T-helper 2 cell treated with Interferon-gamma antibody and Interleukin-4, amounts not matched to agents 5 μg/mL and 100 μg/mL, for 36 hours (primary cell): ENCODE data around the gene DHRS7B.
A peak's percentile ranks its signal among the peaks of the same experiment; 100 is the strongest.
"Not testable (repeated sequence)": the region's sequence is repeated elsewhere in the genome, so short reads cannot be mapped to it uniquely, and the experiment has no call there.

Experiments used
- DNase-seq: peaks from one replicate; pipeline ENCODE4 v3.0.0; 2021; ENCODE audit warnings: low spot score
- H3K27ac Mint-ChIP-seq: one replicate; pipeline ENCODE4 v1.8.0; 2021; ENCODE audit warnings: mild to moderate bottlenecking, mixed read lengths
- H3K27me3 Mint-ChIP-seq: one replicate; pipeline ENCODE4 v1.8.0; 2021; ENCODE audit warnings: low read depth, mixed read lengths
- H3K36me3 Mint-ChIP-seq: one replicate; pipeline ENCODE4 v1.8.0; 2021; ENCODE audit warnings: low read depth, mixed read lengths
- H3K4me1 Mint-ChIP-seq: one replicate; pipeline ENCODE4 v1.8.0; 2021; ENCODE audit warnings: low read depth, mixed read lengths
- H3K4me3 Mint-ChIP-seq: one replicate; pipeline ENCODE4 v1.8.0; 2022; ENCODE audit warnings: mild to moderate bottlenecking, moderate library complexity, mixed read lengths
- H3K9me3 Mint-ChIP-seq: one replicate; pipeline ENCODE4 v1.8.0; 2021; ENCODE audit warnings: mixed read lengths

The DHRS7B gene

GRCh38 chr17:21126645-21127508 is at the start of gene DHRS7B:
TSS of gene DHRS7B (plus strand) at chr17:21126964. CDS start at chr17:21126972, 8 bp downstream.
- Mint-ChIP-seq H3K9me3 (no peaks in the 10 kb centered on the region), H3K36me3 (peaks cover 1% of the 10 kb centered on the region), H3K4me1 (peaks cover 29% of the 10 kb centered on the region), H3K27ac (peak within 1 kb of the TSS; percentile 81), H3K27me3 (peaks cover 2% of the 10 kb centered on the region), H3K4me3 (peak within 1 kb of the TSS; percentile 96)
- DNase-seq, result peak; percentile 97

DNA sequence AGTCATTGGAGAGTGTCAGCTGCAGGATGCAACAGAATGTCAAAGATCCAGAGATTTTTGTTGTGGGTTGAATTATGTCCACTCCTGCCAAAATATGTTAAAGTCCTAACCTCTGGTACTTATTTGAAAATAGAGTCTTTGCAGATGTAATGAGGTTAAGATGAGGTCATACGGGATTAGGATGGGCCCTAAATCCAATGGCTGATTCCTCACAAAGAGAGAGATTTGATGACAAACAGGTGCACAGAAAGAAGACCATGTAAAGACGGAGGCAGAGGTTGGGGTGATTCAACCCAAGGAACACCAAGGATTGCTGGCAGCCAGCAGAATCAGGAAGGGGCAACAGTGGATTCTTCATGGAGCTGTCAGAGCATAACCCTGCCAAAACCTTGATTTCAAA is 49.5 kb upstream of the DHRS7B start:
- H3K27me3 Mint-ChIP-seq, result peaks cover 19% of the 10 kb centered on the region
- H3K9me3 Mint-ChIP-seq, result no peaks in the 10 kb centered on the region
- DNase-seq, result no peak

DNA sequence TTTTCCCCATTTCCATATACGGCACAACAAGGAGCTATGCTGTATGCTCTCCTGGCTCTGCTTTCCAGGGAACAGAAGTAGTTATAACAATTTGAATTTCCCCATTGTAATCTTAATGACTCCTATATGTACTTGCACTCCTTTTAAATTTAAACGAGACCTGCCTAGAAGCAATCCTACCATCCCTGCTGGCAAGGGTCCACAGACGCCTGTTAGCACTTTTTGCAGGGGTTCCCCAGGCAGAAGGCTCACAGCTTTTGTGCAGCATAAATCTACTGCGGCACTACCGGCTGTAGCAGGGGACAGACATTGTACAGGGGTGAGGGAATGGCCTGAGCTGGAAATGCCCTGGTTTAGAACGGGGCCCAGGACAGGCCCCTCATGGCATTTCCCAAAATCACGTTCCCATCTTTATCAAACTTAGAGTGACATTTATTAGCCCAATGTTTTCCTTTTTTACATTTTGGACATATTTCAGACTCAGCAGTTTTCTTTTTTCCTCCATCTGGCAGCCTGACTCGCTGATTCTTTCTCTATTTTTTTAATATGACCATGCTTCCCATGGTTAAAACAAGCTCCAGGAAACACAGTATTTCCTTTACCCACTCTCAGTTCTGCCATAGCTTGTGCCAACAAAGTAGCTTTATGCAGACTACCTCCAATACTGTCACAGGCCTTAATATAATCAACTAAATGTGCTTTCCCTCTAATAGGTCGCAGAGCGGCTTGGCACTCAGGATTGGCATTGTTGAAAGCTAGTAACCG is 48.6 kb upstream of the DHRS7B start:
- Mint-ChIP-seq H3K4me3 (no peak overlapping the region), H3K9me3 (no peaks in the 10 kb centered on the region), H3K27ac (no peak overlapping the region), H3K4me1 (peaks cover 2% of the 10 kb centered on the region), H3K36me3 (no peaks in the 10 kb centered on the region), H3K27me3 (peaks cover 22% of the 10 kb centered on the region)
- no peak for DNase-seq

More for the DNA sequence above, 49.5 kb upstream of the DHRS7B start:
- Mint-ChIP-seq H3K27ac (no peak overlapping the region), H3K4me1 (peaks cover 2% of the 10 kb centered on the region), H3K36me3 (no peaks in the 10 kb centered on the region), H3K4me3 (no peak overlapping the region)

DNA sequence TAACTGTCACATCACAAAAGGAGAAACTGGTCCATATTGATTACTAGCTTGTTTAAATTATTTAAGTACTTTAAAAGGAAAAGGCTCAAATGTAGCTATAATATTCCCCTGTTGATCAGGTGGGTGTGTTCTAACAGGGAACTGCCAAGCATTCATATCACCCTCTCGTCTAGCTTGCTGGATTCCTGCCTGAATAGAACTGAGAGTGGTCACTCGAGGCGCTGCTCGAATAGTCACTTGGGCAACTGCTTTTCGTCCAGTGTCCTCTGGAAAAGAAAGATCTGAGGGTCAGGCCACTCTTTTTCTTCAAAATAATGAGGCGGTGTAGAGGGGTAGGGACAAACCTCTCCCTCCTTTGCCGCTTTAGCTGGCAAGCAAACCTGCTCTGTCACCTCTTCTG is 47.6 kb upstream of the DHRS7B start:
- DNase-seq, result no peak
- H3K27ac Mint-ChIP-seq, result no peak overlapping the region
- H3K36me3 Mint-ChIP-seq, result no peaks in the 10 kb centered on the region

GRCh38 chr17:21082001-21082436 is 44.7 kb upstream of the DHRS7B start:
- H3K4me3 Mint-ChIP-seq, result no peak overlapping the region
- DNase-seq, result no peak
- no peak overlapping the region for H3K27ac Mint-ChIP-seq
- H3K4me1 Mint-ChIP-seq, result no peaks in the 10 kb centered on the region
- no peaks in the 10 kb centered on the region for H3K36me3 Mint-ChIP-seq
- H3K9me3 Mint-ChIP-seq, result no peaks in the 10 kb centered on the region
- H3K27me3 Mint-ChIP-seq, result peaks cover 26% of the 10 kb centered on the region

More for the DNA sequence above, 47.6 kb upstream of the DHRS7B start:
- Mint-ChIP-seq H3K27me3 (peaks cover 22% of the 10 kb centered on the region), H3K4me1 (peaks cover 2% of the 10 kb centered on the region), H3K9me3 (no peaks in the 10 kb centered on the region), H3K4me3 (no peak overlapping the region)

DNA sequence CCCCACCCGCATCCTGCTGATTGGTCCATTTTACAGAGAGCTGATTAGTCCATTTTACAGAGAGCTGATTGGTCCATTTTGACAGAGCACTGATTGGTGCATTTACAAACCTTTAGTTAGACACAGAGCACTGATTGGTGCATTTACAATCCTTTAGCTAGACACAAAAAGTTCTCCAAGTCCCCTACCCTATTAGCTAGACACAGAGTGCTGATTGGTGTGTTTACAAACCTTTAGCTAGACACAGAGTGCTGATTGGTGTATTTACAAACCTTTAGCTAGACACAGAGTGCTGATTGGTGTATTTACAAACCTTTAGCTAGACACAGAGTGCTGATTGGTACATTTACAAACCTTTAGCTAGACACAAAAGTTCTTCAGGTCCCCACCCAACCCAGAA is 41.5 kb upstream of the DHRS7B start:
- not testable (repeated sequence) for DNase-seq, H3K27ac Mint-ChIP-seq, H3K4me1 Mint-ChIP-seq, H3K36me3 Mint-ChIP-seq, H3K4me3 Mint-ChIP-seq, H3K9me3 Mint-ChIP-seq
- peaks cover 12% of the 10 kb centered on the region for H3K27me3 Mint-ChIP-seq

DNA sequence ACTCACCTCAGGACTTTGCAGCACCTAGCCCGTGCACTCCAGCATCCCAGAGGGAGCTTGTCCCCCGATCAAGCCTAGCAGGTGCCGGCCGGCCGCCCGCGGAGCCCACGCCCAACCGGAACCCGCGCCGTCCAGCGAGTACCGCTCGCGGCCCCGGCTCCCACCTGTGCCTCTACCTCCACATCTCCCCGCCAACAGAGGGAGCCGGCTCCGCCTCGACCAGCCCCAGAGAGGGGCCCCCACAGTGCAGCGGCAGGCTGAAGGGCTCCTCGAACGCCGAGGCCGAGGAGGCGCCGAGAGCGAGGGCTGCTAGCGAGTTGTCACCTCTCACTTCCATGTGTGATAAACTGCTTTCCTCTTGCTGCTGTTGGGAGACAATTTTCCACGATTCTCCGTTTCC is 41.1 kb upstream of the DHRS7B start:
- Mint-ChIP-seq H3K4me1 (no peaks in the 10 kb centered on the region), H3K9me3 (no peaks in the 10 kb centered on the region), H3K36me3 (no peaks in the 10 kb centered on the region), H3K27me3 (peaks cover 12% of the 10 kb centered on the region), H3K4me3 (no peak overlapping the region), H3K27ac (no peak overlapping the region)
- DNase-seq, result no peak

DNA sequence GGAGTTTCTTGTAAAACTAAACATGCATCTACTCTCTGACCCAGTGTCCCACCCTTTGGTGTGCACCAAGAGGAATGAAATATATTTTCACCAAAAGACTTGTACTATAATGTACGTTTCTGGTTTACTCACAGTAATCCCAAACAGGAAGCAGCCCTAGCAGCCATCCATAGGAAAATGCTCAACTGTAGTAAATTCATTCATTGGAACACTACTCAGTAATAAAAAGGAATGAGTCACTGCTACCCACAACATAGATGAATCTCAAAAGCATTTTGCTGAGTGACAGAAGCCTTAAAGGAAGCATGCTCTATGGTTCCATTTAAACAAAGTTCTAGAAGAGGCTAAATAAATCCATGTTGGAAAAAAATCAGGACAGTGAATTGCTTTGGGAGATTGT is 37.6 kb upstream of the DHRS7B start:
- Mint-ChIP-seq H3K4me3 (no peak overlapping the region), H3K36me3 (no peaks in the 10 kb centered on the region), H3K27me3 (peaks cover 4% of the 10 kb centered on the region), H3K27ac (no peak overlapping the region), H3K4me1 (no peaks in the 10 kb centered on the region), H3K9me3 (no peaks in the 10 kb centered on the region)
- DNase-seq, result no peak

DNA sequence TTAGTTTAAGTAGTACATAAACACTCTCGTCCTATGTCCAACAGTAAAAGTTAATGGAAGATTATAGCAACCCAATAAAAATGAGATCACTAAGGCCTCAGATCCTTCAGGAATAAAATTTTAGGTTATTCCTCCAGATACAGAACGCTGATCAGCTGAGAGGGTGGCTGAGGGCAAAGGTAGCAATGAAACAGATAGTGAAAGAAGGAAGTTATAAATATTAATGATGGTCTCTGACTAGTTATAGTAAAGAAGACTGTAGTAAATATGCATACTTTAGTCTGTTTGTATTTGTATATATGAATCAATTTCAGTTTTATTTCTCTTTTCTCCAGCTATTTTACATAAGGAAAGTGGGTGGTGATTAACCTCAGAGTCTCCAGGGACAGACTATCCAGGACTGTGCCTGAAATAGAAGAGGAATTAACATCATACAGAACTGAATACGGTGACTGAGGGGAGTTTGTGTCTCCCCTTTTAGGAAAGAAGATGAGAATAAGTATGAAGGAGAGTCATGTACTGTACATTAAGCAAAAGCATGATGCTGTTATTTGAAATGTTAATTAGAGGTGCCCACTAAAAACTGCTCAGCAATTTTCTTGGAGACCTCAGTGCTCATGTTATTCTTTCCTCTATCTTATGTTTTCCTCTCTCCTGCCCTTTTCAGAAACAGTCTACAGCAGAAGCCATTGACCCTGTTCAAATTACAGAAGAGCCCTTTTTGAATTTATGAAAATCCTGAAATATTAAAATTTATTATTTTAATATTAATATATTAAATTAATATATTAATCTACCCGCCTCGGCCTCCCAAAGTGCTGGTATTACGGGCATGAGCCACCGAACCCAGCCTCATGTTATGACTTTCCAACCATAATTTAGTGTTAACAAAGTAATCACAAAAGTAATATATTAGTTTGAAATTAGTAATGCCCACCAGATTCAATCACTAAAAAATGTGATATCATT is 36.5 kb upstream of the DHRS7B start:
- Mint-ChIP-seq H3K4me3 (no peak overlapping the region), H3K27ac (no peak overlapping the region), H3K27me3 (no peaks in the 10 kb centered on the region), H3K4me1 (no peaks in the 10 kb centered on the region), H3K9me3 (no peaks in the 10 kb centered on the region), H3K36me3 (no peaks in the 10 kb centered on the region)
- DNase-seq, result no peak

- DNase-seq, result no peak
Measured at GRCh38 chr17:21090902-21091618, 35.7 kb upstream of the DHRS7B start.

DNA sequence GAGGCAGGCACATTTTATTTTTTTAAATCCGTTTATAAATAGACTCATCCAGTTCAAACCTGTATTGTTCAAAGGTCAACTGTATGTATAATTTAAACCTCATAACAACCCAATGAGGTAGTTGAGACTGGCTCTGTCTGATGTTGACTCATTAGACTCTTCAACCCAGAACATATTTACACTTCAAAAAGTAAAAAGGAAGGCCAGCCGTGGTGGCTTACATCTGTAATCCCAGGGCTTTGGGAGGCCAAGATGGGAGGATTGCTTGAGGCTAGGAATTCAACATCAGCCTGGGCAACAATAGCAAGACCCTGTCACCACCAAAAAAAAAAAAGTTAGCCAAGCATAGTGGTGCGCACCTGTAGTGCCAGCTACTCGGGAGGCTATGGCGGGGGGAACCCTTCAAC is 32.5 kb upstream of the DHRS7B start:
- Mint-ChIP-seq H3K9me3 (no peaks in the 10 kb centered on the region), H3K4me1 (peaks cover 5% of the 10 kb centered on the region), H3K27ac (no peak overlapping the region), H3K36me3 (no peaks in the 10 kb centered on the region), H3K4me3 (no peak overlapping the region), H3K27me3 (no peaks in the 10 kb centered on the region)
- DNase-seq, result no peak

More at GRCh38 chr17:21090902-21091618, 35.7 kb upstream of the DHRS7B start:
- Mint-ChIP-seq H3K27ac (no peak overlapping the region), H3K4me3 (no peak overlapping the region), H3K9me3 (no peaks in the 10 kb centered on the region), H3K4me1 (no peaks in the 10 kb centered on the region), H3K36me3 (no peaks in the 10 kb centered on the region), H3K27me3 (no peaks in the 10 kb centered on the region)

GRCh38 chr17:21095735-21096134 is 31.0 kb upstream of the DHRS7B start:
- no peaks in the 10 kb centered on the region for H3K27me3 Mint-ChIP-seq
- H3K36me3 Mint-ChIP-seq, result no peaks in the 10 kb centered on the region
- no peaks in the 10 kb centered on the region for H3K9me3 Mint-ChIP-seq
- DNase-seq, result no peak
- H3K27ac Mint-ChIP-seq, result no peak overlapping the region
- H3K4me3 Mint-ChIP-seq, result no peak overlapping the region
- H3K4me1 Mint-ChIP-seq, result peaks cover 5% of the 10 kb centered on the region

DNA sequence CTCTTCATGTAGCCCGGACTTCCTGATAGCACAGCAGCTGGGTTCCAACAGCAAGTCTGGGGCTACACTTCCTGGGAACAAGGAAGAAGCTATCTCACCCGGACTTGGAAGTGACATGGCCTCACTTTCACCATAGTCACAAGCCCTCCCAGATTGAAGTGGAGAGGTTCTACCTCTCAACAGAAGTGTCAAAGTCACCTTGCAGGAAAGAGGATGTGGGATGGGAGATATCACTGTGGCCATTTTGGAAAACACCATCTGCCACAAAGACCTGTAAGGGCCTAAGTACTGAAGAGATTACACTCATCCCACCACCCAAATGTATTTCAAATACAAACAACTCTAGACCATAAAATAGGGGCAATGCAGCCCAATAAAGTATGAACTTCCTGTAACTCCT is 29.9 kb upstream of the DHRS7B start:
- no peak overlapping the region for H3K4me3 Mint-ChIP-seq
- no peaks in the 10 kb centered on the region for H3K9me3 Mint-ChIP-seq
- H3K27me3 Mint-ChIP-seq, result no peaks in the 10 kb centered on the region
- peaks cover 5% of the 10 kb centered on the region for H3K4me1 Mint-ChIP-seq
- no peaks in the 10 kb centered on the region for H3K36me3 Mint-ChIP-seq
- no peak overlapping the region for H3K27ac Mint-ChIP-seq
- DNase-seq, result no peak
